Activated T-cell treated with anti-CD3 and anti-CD28 coated beads for 48 hours (primary cell): ENCODE data around the gene TMEM80.
A peak's percentile ranks its signal among the peaks of the same experiment; 100 is the strongest.
"Not testable (repeated sequence)": the region's sequence is repeated elsewhere in the genome, so short reads cannot be mapped to it uniquely, and the experiment has no call there.

ENCODE experiments used
- DNase-seq: peaks from one replicate; pipeline ENCODE4 v3.0.0-alpha.2; 2020; ENCODE audit warnings: low read depth

The TMEM80 gene

DNA sequence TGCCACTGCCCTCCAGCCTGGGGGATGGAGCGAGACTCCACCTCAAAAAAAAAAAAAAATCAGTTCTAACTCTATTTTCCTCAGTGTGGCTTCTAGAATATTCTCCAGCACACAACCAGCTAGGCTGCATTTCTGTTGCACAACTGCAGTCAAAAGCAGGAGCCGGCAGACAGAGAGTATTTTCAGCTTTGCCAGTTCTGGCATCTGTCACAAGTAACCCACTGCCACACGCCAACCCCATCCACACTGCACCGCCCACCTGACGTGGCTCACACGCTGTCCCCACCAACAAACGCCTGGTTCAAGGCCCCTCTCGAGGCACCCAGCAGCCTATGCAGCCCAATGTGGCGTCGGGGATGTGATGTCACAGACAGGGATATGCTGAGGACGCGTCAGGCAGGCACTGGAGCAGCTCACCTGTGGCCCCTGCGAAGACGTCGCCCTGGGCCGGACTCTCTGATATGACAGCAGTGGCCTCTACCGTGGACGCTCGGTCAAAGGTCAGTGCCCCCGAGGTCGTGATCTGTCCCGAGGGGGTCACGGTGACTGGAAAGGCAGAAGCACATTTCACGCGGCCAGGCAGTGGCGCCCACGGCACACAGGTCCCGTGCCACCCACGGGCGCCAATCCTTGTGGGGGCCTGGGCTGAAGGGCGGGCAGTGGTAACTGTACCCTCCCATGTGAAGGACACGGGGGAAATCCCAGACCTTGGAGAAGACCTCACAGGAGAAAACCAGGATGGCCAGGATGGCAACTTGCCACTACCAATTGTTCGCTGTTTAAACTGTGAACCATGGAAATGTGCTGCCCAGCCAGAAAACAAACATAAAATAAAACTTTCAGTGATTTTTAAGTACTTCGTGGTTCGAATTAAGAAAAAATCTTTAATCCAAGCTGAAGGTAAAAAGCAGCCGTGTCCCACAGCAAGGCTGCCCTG lies 16.1 kb upstream of the TMEM80 start:
- DNase-seq = no peak

GRCh38 chr11:680476-680875 lies 15.1 kb upstream of the TMEM80 start:
- DNase-seq = no peak

GRCh38 chr11:680970-681369 lies 14.6 kb upstream of the TMEM80 start:
- no peak for DNase-seq

DNA sequence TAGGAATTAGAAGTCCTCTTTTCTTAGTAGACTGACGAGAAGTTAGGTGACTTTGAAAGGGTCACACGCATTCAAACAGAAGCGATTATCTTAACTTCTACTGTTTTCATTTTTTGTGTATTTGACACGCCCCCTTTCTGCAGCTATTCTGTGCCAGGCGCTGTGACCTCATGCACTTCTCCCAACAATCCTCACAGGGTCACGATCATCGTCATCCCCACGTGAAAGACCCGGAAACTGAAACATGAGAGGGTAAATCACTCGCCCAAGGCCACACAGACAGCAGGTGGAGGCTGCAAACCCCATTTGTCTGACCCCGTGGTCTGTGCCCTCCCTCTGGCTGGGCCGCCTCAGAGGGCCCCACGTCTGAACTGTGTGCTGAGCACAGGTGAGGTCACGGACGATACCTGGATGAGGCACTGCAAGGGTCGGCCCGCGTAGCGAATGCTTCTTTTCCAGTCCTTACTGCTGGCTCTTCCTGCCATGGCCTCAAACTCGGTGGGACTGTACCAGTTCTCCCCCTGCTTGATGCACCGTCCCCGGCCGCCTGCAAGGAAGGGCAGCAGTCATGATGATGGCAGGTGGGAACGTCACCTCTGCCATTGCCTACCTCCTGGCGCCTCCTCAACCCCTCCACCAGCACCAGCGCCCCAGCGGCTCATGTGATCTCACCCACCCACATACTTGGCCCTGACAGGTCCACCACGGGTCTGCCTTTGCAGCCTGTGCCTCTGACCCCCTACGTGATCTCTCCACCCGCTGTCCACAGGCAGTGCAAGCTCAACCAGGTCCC lies 9.0 kb upstream of the TMEM80 start:
- no peak for DNase-seq

- no peak for DNase-seq
Measured at GRCh38 chr11:687751-688150, 7.9 kb upstream of the TMEM80 start.

DNA sequence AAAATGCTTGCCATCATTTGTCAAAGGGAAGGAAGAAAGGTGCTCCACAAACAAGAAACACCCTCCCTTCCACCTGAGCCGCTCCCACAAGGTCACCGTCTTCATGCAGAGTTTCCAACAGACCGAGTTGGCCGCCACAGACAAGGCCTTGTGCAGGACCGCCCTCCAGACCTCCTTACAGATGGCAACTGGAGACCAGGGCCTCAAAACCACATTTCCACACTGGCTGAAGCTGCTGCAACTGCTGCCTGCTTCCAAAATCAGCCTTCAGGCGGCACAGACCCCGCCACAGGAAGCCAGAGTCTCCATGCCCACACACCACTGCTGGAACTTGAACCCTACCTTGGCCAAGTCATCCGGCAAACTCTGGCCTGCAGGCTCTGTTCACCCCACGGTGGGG lies 6.9 kb upstream of the TMEM80 start:
- no peak for DNase-seq

GRCh38 chr11:689625-690024 lies 6.0 kb upstream of the TMEM80 start:
- DNase-seq = no peak

GRCh38 chr11:690244-690643 lies 5.4 kb upstream of the TMEM80 start:
- DNase-seq = not testable (repeated sequence)

DNA sequence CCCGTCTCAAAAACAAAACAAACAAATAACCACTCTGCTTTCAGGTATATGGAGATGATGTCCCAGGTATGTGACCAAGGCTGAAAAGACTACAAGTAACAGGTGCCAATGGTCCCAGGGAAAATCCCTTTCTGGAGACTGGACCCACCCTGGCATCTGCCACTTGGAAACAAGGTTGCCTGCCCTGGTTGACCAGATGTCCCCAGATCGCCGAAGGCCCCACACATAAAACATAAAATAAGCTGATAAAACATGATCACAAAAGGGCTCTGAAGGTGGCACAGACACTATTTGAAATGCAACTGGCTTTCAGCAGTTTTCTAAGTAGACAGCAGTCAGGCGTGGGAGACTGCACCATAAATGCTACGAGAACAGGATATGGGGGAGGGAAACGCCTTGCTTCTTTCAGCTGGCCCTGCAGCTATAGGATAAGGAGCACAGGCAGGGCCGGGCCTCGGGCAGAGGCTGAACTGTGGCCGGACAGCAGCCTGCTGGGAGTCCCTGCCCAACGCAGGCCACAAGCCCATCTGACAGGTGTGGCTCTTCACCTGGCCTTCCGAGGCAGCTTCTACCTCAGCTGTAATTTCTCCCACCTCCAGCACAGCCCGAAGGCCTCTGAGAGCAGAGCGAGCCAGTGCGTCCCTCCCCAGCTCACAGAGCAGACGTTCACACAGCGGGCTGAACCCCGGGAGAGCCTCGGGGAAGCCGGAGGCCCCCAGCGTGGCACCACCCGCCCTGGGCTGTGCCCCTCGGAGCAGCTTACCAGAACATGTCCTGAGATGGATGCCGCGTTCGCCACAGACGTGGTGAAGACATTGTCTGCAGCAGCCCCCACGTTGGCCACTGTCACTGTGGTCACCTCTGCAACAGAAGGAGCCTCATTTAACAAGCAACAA lies 4.6 kb upstream of the TMEM80 start:
- no peak for DNase-seq

DNA sequence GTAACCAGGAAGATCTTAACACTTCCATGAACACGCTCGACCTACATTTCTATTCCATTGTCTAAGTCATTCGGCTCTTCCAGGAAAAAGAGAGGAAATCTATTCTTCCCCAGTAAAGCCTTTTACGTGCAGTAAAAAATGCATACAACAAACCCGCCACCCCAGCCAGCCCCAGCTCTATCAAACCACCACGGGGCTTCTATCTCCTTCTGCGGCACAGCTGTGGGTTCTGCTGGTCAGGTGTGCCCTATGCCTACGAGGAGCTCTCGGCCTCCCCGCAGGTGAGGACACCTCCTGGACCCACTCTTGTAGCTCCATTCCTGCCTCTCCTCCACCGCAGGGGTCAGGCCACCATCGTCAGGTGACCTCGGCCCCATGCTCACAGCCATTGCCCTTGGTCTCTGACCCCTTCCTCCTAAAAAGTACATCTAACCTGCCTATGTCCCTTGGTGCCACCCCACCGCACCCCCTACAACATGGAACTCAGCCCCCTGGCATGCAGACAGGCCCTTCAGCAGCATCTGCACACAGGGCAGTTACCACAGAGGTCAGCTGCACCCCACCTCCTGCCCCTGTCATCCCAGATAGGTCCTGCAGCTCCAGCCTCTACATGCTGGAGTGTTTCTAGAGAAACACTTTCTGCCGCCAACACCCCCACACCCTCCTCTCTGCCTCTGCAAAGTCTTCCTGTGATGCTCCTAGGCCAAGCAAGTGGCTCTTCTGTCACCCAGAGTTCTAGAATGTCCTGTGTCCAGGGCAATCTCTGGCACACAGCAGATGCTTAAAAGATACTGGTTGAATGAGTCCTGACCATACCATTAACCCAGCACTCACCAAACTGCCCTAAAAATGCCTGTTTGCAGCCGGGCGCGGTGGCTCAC lies 3.7 kb upstream of the TMEM80 start:
- no peak for DNase-seq

DNA sequence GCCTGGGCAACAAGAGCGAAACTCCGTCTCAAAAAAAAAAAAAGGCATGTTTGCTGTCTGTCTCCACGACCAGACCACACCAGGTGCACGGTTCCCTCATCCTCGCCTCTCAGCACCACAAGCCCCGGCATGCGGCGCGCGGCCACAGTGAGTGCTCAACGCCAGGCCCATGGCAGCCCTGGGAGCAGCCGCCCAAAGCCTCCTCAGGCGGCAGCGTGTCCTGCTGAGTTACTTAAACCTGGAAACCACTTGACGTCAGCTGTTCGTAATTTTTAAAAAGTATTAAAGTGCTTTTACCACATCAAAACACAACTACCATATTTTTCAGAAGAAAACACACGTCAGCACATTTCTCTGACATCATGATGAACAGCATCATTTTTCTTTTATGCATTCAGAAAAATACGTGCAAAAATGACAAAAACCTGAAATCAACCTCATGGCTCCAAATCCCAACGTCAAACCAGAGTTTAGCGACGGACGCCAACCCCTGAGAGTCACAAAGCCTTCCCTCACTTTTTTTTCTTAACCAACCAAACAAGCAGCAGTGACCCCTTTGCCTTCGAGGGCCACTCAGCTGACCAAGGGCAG lies 2.7 kb upstream of the TMEM80 start:
- no peak for DNase-seq

GRCh38 chr11:693415-693831 lies 2.2 kb upstream of the TMEM80 start:
- DNase-seq = no peak

DNA sequence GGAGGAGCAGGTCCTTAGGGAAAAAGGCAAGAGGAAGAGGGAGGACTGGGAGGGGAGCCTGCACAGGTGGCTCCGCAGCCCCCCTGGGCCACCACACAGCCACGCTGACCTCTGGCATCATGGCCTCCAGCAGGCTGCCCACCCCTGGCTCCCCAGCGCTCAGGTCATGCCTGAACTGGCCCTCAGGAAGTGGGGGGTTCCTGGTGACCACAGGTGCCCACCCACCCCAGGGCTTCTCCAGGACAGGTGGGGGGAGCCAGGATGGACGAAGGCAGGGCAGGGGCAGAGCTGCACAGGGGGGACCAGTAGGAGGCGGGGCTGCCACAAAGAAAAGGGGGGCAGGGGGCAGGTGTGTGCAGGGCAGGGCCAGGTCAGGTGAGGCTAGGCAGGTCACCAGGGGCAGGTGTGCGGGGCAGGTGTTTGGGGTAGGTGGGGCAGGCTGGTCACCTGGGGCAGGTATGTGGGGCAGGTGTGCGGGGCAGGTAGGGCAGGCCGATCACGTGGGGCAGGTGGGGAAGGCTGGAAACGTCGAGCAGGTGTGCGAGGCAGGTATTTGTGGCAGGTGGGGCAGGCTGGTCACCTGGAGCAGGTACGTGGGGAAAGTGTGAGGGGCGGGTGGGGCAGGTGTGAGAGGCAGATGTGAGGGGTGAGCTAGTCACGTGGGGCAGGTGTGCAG lies 1.6 kb upstream of the TMEM80 start:
- no peak for DNase-seq

DNA sequence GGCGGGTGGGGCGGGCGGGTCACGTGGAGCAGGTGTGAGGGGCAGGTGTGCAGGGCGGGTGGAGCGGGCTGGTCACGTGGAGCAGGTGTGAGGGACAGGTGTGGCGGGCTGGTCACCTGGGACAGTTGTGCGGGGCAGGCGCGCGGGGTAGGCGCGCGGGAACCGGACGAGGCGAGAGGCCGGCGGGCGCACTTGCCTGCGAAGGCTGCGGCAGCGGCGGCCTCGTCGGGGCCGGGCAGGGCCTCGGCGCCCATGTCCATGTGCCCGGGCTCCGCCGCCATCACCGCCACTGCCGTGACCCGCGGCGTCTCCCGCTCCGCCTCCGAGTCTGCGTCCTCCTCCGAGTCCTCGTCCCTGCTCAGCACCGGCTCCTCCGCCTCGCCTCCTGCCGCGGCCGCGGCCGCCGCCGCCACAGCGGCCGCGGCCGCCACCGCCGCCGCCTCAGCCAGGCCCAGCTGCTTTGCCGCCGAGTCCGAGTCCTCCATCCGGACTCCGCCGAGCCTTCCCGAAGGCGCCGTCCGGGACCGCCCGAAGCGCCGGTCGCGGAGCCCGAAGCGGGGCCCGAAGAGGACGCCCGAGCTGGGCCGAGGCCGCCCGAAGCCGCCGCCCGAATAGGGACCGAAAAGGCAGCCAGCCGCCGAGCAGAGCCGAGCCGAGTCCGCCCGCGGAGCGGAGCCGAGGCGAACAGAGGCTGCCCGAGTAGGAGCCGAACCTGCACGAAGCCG lies 891 bp upstream of the TMEM80 start, which contains the start of gene DEAF1:
DEAF1 (minus strand) TSS at position 660 of the 725 bp plus-strand sequence; CDS start at position 485, 175 bp downstream.
- DNase-seq = peak; percentile 100

DNA sequence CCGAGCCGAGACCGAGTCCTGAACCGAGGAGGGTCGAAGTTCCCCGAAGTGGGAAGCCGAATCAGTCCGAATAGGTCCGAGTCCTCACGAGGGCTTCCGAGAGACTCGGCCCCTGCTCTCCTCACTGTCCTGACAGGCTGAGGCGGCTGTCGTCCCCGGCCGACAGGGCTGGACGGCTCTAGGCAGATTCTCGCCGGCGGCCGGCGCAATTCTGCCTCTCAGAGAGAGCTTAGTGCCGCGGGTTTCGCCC lies 403 bp upstream of the TMEM80 start:
- no peak for DNase-seq

DNA sequence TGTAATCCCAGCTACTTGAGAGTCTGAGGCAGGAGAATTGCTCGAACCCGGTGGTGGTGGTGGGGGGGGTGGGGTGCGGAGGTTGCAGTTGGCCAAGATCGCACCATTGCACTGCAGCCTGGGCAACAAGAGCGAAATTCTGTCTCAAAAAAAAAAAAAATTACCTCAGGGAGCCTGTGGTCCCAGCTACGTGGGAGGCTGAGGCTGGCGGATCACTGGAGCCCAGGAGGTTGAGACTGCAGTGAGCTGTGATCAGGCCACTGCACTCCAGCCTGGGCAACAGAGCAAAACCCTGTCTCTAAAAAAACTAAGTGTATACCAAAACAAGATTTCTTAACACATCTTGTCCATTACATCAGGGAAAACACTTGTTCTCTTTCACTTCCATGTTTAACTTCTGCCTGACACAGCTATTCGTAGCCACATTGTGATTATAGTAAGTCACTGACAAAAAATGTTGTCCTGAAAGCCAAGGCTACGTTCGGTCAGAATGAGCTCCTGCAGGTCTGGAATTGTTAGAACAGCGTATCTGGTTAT lies 1.4 kb downstream of the TMEM80 start:
- DNase-seq = no peak

- DNase-seq = no peak
Measured at GRCh38 chr11:697811-698311, 2.2 kb downstream of the TMEM80 start.

DNA sequence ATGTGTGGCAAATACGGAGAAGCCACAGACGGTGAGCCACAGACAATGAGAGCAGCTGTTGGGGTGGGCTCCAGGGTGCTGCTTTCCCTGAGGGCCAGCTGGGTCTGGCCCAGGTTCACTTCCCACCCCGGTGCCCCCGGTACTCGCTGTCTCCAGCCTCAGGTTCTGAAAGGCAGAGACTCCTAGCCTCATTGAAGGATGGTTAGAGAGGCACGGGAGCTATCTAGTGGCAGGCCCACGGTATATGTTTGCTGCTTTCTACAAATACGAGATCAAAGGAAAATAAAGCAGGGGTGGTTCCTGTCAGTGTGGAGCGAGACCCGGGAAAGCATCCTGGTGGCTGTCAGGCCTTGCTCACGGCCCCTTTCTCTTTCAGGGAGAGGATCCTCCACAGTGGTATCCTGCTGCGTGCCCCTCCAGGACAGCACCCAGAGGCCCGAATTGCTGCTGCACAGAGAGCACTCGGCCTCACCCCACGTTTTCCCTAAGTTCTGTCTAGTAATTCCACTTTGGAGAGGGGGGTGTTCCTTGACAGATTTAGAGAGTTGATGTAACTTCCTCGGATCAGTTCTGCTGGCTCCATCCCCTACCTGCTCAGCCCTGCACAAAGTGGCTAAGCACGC lies 3.0 kb downstream of the TMEM80 start:
- no peak for DNase-seq

- no peak for DNase-seq
Measured at GRCh38 chr11:699116-699508, 3.5 kb downstream of the TMEM80 start.
